LoVo (cell line): ENCODE data around the gene ZNF581.

ENCODE experiments used
- DNase-seq: peaks from one replicate; pipeline ENCODE4 v3.0.0-alpha.2; 2016; ENCODE audit warnings: low spot score

The ZNF581 gene

GRCh38 chr19:55626350-55626749 is 17.1 kb upstream of the ZNF581 start:
- DNase-seq, result no peak

- peak; percentile 86 for DNase-seq
These were observed 11.0 kb upstream of the ZNF581 start for GRCh38 chr19:55632463-55632834.

- no peak for DNase-seq
These were observed 9.6 kb upstream of the ZNF581 start for GRCh38 chr19:55633861-55634260.

- DNase-seq, result no peak
These were observed 8.1 kb upstream of the ZNF581 start for GRCh38 chr19:55635334-55635717.

- no peak for DNase-seq
These were observed 7.5 kb upstream of the ZNF581 start for GRCh38 chr19:55635856-55636440.

GRCh38 chr19:55636723-55637122 is 6.7 kb upstream of the ZNF581 start:
- DNase-seq, result no peak

- DNase-seq, result no peak
These were observed 5.9 kb upstream of the ZNF581 start for GRCh38 chr19:55637534-55637933.

GRCh38 chr19:55638864-55639359 is 4.5 kb upstream of the ZNF581 start:
- DNase-seq, result peak; percentile 32

GRCh38 chr19:55640043-55640576 is 3.3 kb upstream of the ZNF581 start:
- DNase-seq, result no peak

GRCh38 chr19:55640577-55641425 is 2.6 kb upstream of the ZNF581 start, which contains the start of gene ZNF580:
Gene ZNF580, plus strand, starts transcription at chr19:55641002. Its CDS starts 1,507 bp downstream, at chr19:55642509.
- DNase-seq, result peak; percentile 53

GRCh38 chr19:55641426-55642152 is 1.9 kb upstream of the ZNF581 start:
- peak; percentile 46 for DNase-seq

- DNase-seq, result peak; percentile 41
These were observed 1.1 kb upstream of the ZNF581 start for GRCh38 chr19:55642153-55643002.

GRCh38 chr19:55643887-55644176 is 383 bp downstream of the ZNF581 start:
- no peak for DNase-seq

- no peak for DNase-seq
These were observed 863 bp downstream of the ZNF581 start for GRCh38 chr19:55644191-55644833.

- no peak for DNase-seq
These were observed 1.5 kb downstream of the ZNF581 start for GRCh38 chr19:55644842-55645511.

GRCh38 chr19:55645512-55645881 is 2.0 kb downstream of the ZNF581 start:
- DNase-seq, result no peak

GRCh38 chr19:55646889-55647731 is 3.7 kb downstream of the ZNF581 start:
- no peak for DNase-seq

GRCh38 chr19:55647732-55648584 is 4.5 kb downstream of the ZNF581 start, which contains the start of gene CCDC106:
Gene CCDC106, plus strand, starts transcription at chr19:55648212. Its CDS starts 835 bp downstream, at chr19:55649047.
- DNase-seq, result peak; percentile 58
